Stimulated activated naive CD4-positive, alpha-beta T cell (primary cell): ENCODE results near the gene GAMT.
"Not testable (repeated sequence)": the region's sequence is repeated elsewhere in the genome, so short reads cannot be mapped to it uniquely, and the experiment has no call there.

ENCODE experiments used
- DNase-seq, 6 experiments: peaks; one replicate each; lab custom pipeline; 2025; lab: John Stamatoyannopoulos, UW

The GAMT gene

GRCh38 chr19:1401138-1401888 lies at the start of gene GAMT:
GAMT (minus strand) TSS chr19:1401542; CDS start chr19:1401476, 66 bp downstream.
- peak; percentile 23 to 71 (median 56) for DNase-seq

GRCh38 chr19:1449467-1450442 lies 48.4 kb upstream of the GAMT start, which contains the start of gene APC2:
APC2 (plus strand) TSS chr19:1450121; CDS start chr19:1453002, 2,881 bp downstream.
- DNase-seq, result peak in 1 of 6 experiments; percentile 27

DNA sequence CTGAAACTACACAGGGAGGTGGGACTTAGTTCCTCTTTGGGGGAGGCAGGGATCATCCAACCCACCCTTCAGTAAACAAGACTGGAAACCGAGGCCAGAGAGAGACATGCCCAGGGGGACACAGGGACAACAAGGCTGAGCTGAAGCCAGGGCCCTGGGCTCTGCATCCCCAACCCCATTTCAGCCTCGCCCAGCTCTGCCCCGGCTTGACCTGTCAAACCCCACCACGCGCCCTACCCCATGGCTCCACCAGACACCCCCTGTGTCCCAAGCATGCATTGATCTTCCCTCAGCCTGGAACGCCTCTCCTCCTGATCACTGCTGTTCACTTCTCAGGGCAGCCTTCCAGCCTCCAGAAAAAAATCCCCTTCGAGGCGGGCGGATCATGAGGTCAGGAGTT lies 46.6 kb upstream of the GAMT start:
- DNase-seq, result no peak

DNA sequence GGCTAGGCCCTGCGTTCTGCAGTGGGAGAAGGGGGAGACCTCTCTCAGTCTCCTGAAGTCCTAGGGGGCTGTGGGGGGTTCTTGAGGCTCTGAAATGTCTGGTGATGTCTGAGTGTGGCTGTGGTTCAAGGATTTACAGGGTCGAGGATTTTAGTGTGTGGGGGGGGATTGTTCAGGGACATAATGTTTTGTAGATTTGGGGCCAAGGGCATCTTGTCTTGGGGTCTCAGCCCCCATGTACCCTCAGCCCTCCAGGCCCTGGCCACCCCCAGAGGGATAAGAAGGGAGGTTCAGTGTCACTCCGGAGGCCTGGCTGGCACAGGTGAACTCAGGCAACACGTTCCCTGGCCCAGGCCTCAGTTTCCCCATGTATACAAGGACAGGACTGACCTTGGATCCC lies 46.2 kb upstream of the GAMT start:
- DNase-seq, result no peak

GRCh38 chr19:1446713-1447481 lies 45.6 kb upstream of the GAMT start:
- DNase-seq, result peak in 3 of 6 experiments; percentile 14 to 48 (median 18)

DNA sequence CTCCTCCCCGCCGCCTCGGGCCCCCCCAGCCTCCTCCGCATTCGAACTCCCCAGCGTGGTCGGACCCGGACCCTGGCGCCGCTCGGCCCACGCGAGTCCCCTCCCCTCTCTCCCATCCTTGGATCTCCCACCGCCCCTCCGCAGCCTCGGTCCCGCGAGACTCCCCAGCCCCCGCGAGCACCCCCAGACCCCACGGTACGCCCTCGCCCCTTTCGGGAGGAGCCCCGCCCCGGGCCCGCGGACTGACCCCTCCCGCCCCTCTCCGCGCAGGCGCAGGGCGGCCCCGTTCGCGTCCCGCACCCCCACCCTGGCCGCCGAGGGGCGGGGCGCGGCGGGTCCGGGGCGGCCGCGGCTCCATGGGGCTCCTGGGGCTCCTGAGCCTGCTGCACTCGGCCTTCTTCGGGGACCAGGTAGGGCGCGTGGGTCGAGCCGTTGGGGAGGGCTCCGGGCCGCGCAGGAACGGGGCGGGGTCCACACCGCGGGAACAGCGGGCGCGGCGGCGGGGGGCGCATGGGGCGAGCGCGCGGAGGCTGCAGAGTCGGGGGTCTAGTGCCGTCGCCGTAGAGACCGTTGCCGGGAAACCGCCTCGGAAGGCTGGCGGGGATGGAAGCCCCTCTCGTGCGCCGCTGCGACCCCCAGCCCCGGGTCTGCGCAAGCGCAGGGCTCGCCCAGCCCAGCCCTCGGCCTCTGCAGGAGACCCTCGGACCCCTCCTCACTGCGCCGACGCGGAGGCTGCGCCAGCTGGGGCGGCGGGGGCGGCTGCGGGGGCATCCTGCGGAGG lies 44.8 kb upstream of the GAMT start:
- DNase-seq, result no peak

GRCh38 chr19:1445185-1445931 lies 44.0 kb upstream of the GAMT start:
- DNase-seq, result peak; percentile 36 to 75 (median 60)

- DNase-seq, result no peak
Observed at GRCh38 chr19:1441677-1442438, 40.5 kb upstream of the GAMT start.

DNA sequence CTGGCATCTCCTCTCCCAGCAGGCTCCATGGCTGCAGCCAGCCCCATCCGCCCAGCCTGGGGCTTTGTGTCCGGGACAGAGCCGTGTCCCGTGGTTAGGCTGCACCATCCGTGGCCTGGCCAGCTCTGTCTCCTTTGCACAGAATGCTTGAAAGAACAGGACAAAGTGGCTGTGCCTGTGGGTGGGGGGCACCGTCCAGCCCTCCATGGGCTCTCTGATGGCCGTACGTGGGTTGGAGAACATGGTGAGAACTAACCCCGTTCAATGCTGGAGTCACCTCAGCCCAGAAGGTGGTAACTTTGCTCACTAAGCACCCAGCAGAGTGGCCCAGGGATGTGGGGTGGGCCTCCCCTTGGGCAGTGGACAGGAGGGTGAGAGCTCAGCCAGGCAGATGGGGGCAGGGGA lies 39.7 kb upstream of the GAMT start:
- DNase-seq, result no peak

GRCh38 chr19:1440418-1440801 lies 39.1 kb upstream of the GAMT start:
- DNase-seq, result no peak

DNA sequence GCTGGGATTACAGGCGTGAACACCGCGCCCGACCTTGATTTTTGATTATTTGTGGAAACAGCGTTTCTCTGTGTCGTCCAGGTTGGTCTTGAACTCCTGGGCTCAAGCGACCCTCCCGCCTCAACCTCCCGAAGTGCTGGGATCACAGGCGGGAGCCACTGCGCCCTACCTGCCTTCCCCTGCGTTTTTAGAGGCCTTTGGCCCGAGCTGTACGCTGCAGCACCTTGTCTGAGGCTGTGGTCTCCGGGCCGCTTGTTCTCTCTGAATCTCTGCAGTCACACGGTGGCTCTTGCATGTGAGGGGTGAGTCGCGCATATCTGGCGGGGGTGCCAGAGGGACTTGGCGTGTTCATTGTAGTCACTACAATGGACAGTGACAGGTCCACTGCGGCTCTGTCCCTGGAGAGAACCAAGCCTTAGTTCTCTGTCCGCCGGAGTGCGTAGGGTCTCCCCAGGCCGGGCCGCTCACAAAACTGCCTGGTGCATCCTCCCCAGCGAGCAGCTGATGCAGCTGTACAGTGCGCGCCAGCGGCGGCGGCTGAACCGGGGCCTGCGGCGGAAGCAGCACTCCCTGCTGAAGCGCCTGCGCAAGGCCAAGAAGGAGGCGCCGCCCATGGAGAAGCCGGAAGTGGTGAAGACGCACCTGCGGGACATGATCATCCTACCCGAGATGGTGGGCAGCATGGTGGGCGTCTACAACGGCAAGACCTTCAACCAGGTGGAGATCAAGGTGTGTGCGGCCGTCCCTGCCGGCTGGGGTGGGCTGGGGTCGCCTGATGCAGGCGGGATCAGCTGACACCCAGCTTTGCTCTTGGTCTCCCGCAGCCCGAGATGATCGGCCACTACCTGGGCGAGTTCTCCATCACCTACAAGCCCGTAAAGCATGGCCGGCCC lies 38.4 kb upstream of the GAMT start:
- DNase-seq, result not testable (repeated sequence)

DNA sequence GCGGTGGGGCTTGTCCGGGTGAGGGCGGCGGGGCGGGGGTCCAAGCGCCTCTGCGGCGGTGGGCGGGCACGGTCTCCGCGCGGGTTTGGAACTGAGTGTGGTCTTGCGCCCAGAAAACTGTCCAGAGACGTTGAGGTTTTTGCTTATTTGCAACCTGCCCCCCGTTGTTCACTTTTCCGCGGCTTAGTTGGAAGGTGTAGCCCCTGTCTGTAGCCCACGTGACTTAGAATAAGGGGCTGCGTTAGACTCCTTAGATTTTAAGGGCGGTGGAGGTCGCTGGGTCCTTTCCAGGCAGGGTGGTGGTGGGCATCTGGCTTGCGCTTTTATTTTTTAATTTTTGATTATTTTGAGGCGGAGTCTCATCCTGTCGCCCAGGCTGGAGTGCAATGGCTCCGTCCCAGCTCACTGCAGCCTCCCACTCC lies 37.6 kb upstream of the GAMT start:
- DNase-seq, result no peak

- peak; percentile 89 to 97 (median 93) for DNase-seq
Observed at GRCh38 chr19:1438035-1438932, 36.9 kb upstream of the GAMT start, which contains the start of gene RPS15. RPS15 (plus strand) TSS chr19:1438396; CDS start chr19:1438426, 30 bp downstream.

GRCh38 chr19:1437609-1438008 lies 36.3 kb upstream of the GAMT start:
- DNase-seq, result no peak

GRCh38 chr19:1435378-1435989 lies 34.1 kb upstream of the GAMT start:
- no peak for DNase-seq

- no peak for DNase-seq
Observed at GRCh38 chr19:1434577-1435060, 33.3 kb upstream of the GAMT start.

DNA sequence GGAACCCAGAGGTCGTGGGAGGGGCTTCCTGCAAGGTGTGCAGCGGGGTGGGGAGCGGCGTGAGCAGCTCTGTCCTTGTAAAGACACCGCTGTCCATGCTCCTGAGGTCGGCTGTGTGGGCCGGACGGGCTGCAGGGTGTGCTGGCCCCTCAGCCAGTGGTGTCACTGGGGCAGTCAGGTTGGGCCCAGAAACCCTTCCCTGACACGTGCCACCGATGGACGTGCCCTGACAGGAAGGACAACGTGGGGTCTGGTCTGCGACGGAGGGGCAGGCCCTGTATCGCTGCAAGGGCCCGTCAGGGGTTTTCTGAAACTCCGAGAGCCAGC lies 32.7 kb upstream of the GAMT start:
- no peak for DNase-seq
